Smooth muscle cell (in vitro differentiated cells): ENCODE measurements around the gene KRTAP3-3. TPM values are rescaled to one million over a fixed set of nuclear protein-coding genes. Genes with fewer than 3 reads are reported as not detected.

Experiments
- DNase-seq: peaks from one replicate; lab custom pipeline; 2025; ENCODE audit not compliant: unreplicated experiment; lab: John Stamatoyannopoulos, UW
- H2AFZ ChIP-seq: fragments of 200-600 bp; sonication (generic); 2 replicates; pipeline ENCODE4 v1.6.0; 2016; ENCODE audit warnings: antibody characterized with exemption, low read depth, mild to moderate bottlenecking
- H3F3A ChIP-seq: fragments of 200-600 bp; sonication (generic); 2 replicates; pipeline ENCODE4 v1.6.0; 2017; ENCODE audit warnings: antibody characterized with exemption, low read depth
- H3K27ac ChIP-seq: fragments of 200-600 bp; sonication (generic); 2 replicates; pipeline ENCODE4 v1.5.1; 2016; ENCODE audit warnings: low read depth, mild to moderate bottlenecking
- H3K27me3 ChIP-seq: fragments of 200-600 bp; sonication (generic); 2 replicates; pipeline ENCODE4 v1.6.1; 2016; ENCODE audit warnings: low read depth, mild to moderate bottlenecking
- H3K36me3 ChIP-seq: fragments of 200-600 bp; sonication (generic); 2 replicates; pipeline ENCODE4 v1.5.1; 2016; ENCODE audit warnings: low read depth
- H3K4me1 ChIP-seq: fragments of 200-600 bp; sonication (generic); 2 replicates; pipeline ENCODE4 v1.5.1; 2016; ENCODE audit warnings: low read depth
- H3K4me2 ChIP-seq: fragments of 200-600 bp; sonication (generic); 2 replicates; pipeline ENCODE4 v1.6.0; 2016; ENCODE audit warnings: mild to moderate bottlenecking
- H3K4me3 ChIP-seq: fragments of 200-600 bp; sonication (generic); 2 replicates; pipeline ENCODE4 v1.5.1; 2016; ENCODE audit warnings: mild to moderate bottlenecking
- H3K79me2 ChIP-seq: fragments of 200-600 bp; sonication (generic); 2 replicates; pipeline ENCODE4 v1.6.0; 2016; ENCODE audit warnings: low read depth, mild to moderate bottlenecking
- H3K9ac ChIP-seq: fragments of 200-600 bp; sonication (generic); 2 replicates; pipeline ENCODE4 v1.6.0; 2016; ENCODE audit warnings: low read depth
- H3K9me3 ChIP-seq: fragments of 200-600 bp; sonication (generic); replicated peaks from 2 replicates; pipeline ENCODE4 v1.5.1; 2016; ENCODE audit warnings: low read depth
- H4K20me1 ChIP-seq: fragments of 200-600 bp; sonication (generic); 2 replicates; pipeline ENCODE4 v1.6.0; 2016; ENCODE audit warnings: low read depth
- CTCF ChIP-seq: fragments of 200-600 bp; sonication (generic); IDR thresholded peaks from 2 replicates; pipeline ENCODE4 v1.5.1; 2017; ENCODE audit warnings: borderline replicate concordance, mild to moderate bottlenecking, antibody characterized with exemption; ENCODE audit not compliant: insufficient read depth, poor library complexity, severe bottlenecking
- WGBS: methylation state at CpG from one replicate; pipeline ENCODE4 v1.1.7; 2016; ENCODE audit warnings: low lambda C conversion rate; 5-methylcytosine and 5-hydroxymethylcytosine counted together
- polyA plus RNA-seq: library from polyadenylated mRNA; unstranded; fragments of >200 nt; fragmentation: Nextera tagmentation; extraction: Ambion mirVana; gene quantifications from 2 replicates; pipeline ENCODE4 v1.2.1, GENCODE V29; 2016
- total RNA-seq: library from RNA; depleted of rRNA; stranded (reverse); fragments of >200 nt; gene quantifications from 2 replicates; pipeline ENCODE4 v1.2.3, GENCODE V29; 2014

KRTAP3-3 gene
- total and polyA plus RNA-seq, 2 experiments from 2014 or later, result not detected

- Histone ChIP-seq H3K27me3 (no peaks in the 10 kb centered on the region), H3K27ac (peak overlapping the region; percentile 79), H3K4me2 (no peak overlapping the region), H3K4me1 (peaks cover 22% of the 10 kb centered on the region), H3K9ac (peak overlapping the region; percentile 33), H3K36me3 (no peaks in the 10 kb centered on the region), H2AFZ (no peak overlapping the region), H3K4me3 (no peak overlapping the region), H3K79me2 (no peaks in the 10 kb centered on the region), H4K20me1 (no peaks in the 10 kb centered on the region), H3K9me3 (no peaks in the 10 kb centered on the region), H3F3A (peaks cover 6% of the 10 kb centered on the region)
- no peak for TF ChIP-seq CTCF
- 77% methylated on average over 2 of the region's 2 CpGs for WGBS
- no peak for DNase-seq
These were observed 40.1 kb downstream of the KRTAP3-3 start for GRCh38 chr17:40953881-40954280.

- peaks cover 17% of the 10 kb centered on the region for H3K4me1 ChIP-seq
- H3K9ac ChIP-seq, result no peak overlapping the region
- no peaks in the 10 kb centered on the region for H3K36me3 ChIP-seq
- no peak overlapping the region for H3K4me2 ChIP-seq
- H3F3A ChIP-seq, result peaks cover 6% of the 10 kb centered on the region
- DNase-seq, result no peak
- H4K20me1 ChIP-seq, result no peaks in the 10 kb centered on the region
- H3K79me2 ChIP-seq, result no peaks in the 10 kb centered on the region
- H3K27ac ChIP-seq, result peak overlapping the region; percentile 79
- 44% methylated on average over 1 of the region's 1 CpG for WGBS
- H3K9me3 ChIP-seq, result no peaks in the 10 kb centered on the region
- no peak overlapping the region for H3K4me3 ChIP-seq
- no peaks in the 10 kb centered on the region for H3K27me3 ChIP-seq
- no peak overlapping the region for H2AFZ ChIP-seq
- no peak for TF ChIP-seq CTCF
These were observed 41.3 kb downstream of the KRTAP3-3 start for GRCh38 chr17:40952661-40953060.

GRCh38 chr17:40952154-40952553 is 41.8 kb downstream of the KRTAP3-3 start:
- H3K79me2 ChIP-seq, result no peaks in the 10 kb centered on the region
- H3K9ac ChIP-seq, result no peak overlapping the region
- no peak overlapping the region for H3K4me2 ChIP-seq
- no peak for TF ChIP-seq CTCF
- no peaks in the 10 kb centered on the region for H3K36me3 ChIP-seq
- WGBS, result 94% methylated on average over 2 of the region's 2 CpGs
- peak overlapping the region; percentile 3 for H3K27ac ChIP-seq
- no peak overlapping the region for H3K4me3 ChIP-seq
- H4K20me1 ChIP-seq, result no peaks in the 10 kb centered on the region
- no peak for DNase-seq
- H3F3A ChIP-seq, result peaks cover 3% of the 10 kb centered on the region
- H3K9me3 ChIP-seq, result no peaks in the 10 kb centered on the region
- peaks cover 12% of the 10 kb centered on the region for H3K4me1 ChIP-seq
- no peaks in the 10 kb centered on the region for H3K27me3 ChIP-seq
- H2AFZ ChIP-seq, result no peak overlapping the region

GRCh38 chr17:40951011-40951622 is 42.8 kb downstream of the KRTAP3-3 start:
- H2AFZ ChIP-seq, result no peak overlapping the region
- H3K27me3 ChIP-seq, result no peaks in the 10 kb centered on the region
- no peaks in the 10 kb centered on the region for H3F3A ChIP-seq
- TF ChIP-seq CTCF, result no peak
- no peaks in the 10 kb centered on the region for H3K9me3 ChIP-seq
- no peaks in the 10 kb centered on the region for H3K79me2 ChIP-seq
- 98% methylated on average over 2 of the region's 2 CpGs for WGBS
- H3K4me1 ChIP-seq, result peaks cover 7% of the 10 kb centered on the region
- no peak for DNase-seq
- H3K4me3 ChIP-seq, result no peak overlapping the region
- no peak overlapping the region for H3K27ac ChIP-seq
- no peak overlapping the region for H3K4me2 ChIP-seq
- H3K9ac ChIP-seq, result no peak overlapping the region
- no peaks in the 10 kb centered on the region for H3K36me3 ChIP-seq
- no peaks in the 10 kb centered on the region for H4K20me1 ChIP-seq
